PC-9 (cell line): Measurements from ENCODE around the gene CFAP97D2.

ENCODE experiments used
- CTCF ChIP-seq: fragments of 200-600 bp; sonication (generic); conservative IDR thresholded peaks from 2 replicates; pipeline ENCODE4 v1.6.1; 2017; ENCODE audit warnings: mixed run types, antibody characterized with exemption, mild to moderate bottlenecking, moderate library complexity
- EZH2 ChIP-seq: fragments of 200-600 bp; sonication (generic); IDR thresholded peaks from 2 replicates; pipeline ENCODE4 v1.8.0; 2017; ENCODE audit warnings: antibody characterized with exemption, low read depth

- TF ChIP-seq CTCF (no peak), EZH2 (no peak)
Observed at GRCh38 chr13:114213980-114214379, 34.9 kb downstream of the CFAP97D2 start.
